ENCODE data around the gene PAQR5.

Gene PAQR5

GRCh38 chr15:69421498-69421897, 122.8 kb downstream of the PAQR5 start:
- TF ChIP-seq, protein P1, sequence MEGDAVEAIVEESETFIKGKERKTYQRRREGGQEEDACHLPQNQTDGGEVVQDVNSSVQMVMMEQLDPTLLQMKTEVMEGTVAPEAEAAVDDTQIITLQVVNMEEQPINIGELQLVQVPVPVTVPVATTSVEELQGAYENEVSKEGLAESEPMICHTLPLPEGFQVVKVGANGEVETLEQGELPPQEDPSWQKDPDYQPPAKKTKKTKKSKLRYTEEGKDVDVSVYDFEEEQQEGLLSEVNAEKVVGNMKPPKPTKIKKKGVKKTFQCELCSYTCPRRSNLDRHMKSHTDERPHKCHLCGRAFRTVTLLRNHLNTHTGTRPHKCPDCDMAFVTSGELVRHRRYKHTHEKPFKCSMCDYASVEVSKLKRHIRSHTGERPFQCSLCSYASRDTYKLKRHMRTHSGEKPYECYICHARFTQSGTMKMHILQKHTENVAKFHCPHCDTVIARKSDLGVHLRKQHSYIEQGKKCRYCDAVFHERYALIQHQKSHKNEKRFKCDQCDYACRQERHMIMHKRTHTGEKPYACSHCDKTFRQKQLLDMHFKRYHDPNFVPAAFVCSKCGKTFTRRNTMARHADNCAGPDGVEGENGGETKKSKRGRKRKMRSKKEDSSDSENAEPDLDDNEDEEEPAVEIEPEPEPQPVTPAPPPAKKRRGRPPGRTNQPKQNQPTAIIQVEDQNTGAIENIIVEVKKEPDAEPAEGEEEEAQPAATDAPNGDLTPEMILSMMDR (IDR thresholded peaks at IDR 0.05; ENCODE audit: extremely low read depth, insufficient read depth, missing control alignments): no peak

GRCh38 chr15:69422336-69422895, 123.7 kb downstream of the PAQR5 start:
- in situ Hi-C loops (cut with MboI; ENCODE audit: low pct_unique_long_range_greater_than_20kb, low sequenced_read_pairs, unreplicated experiment): no loop called here
- no peak for DNase-seq (ENCODE audit: low spot score)
- TF ChIP-seq, protein P1 (IDR thresholded peaks at IDR 0.05; ENCODE audit: extremely low read depth, insufficient read depth, missing control alignments): no peak

More at GRCh38 chr15:69421498-69421897, 122.8 kb downstream of the PAQR5 start:
- in situ Hi-C loops (cut with MboI; ENCODE audit: low pct_unique_long_range_greater_than_20kb, low sequenced_read_pairs, unreplicated experiment): no loop called here
- DNase-seq (ENCODE audit: low spot score): no peak

DNA sequence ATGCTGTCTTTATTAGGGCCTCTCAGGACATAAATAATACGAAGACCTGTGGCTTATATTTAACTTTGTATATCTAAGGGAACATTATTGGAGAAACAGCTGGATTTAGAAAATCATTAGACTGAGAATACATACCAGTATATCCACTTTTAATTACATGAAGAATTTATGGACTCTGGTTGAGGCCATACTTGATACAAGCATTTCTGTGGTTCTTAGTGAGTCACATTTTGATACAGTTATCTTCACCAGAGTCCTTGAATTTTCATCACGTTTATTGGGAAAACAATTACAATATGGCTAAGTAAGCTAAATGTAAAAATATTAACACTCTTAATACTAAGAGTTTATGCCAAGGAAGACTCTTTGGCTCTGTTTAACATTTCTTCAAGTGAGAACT, 125.3 kb downstream of the PAQR5 start:
- TF ChIP-seq, protein P1 (IDR thresholded peaks at IDR 0.05; ENCODE audit: extremely low read depth, insufficient read depth, missing control alignments): no peak
- in situ Hi-C loops (cut with MboI; ENCODE audit: low pct_unique_long_range_greater_than_20kb, low sequenced_read_pairs, unreplicated experiment): no loop called here
- no peak for DNase-seq (ENCODE audit: low spot score)

DNA sequence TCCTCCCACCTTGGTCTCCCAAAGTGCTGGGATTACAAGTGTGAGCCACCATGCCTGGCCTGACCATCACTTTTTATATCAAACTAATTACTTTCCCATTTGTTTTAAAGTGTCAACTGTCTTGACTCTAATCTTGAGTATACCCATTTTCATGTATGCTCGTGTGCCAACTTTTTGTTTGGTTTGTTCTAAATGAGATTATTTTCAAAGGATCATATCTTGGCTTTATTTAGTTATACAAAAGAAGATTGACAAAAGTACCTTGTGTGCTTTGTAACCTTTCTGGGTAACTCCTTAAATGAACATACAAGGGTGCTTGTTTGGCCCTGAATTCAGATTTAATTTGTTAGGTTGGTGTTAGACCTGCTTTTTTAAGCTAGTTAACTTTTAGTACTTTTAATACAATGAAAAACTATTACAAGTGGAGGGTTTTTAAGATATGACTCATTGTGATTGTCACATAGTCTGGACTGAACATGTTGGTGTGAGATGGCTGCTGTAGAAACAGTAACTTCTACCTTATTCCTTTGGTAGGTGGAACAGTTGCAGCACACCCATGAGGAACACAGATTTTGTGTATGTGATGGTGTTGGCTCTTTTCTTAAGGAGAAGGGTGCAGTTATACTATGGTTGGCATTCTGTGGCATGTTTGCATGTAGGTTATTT, 126.2 kb downstream of the PAQR5 start:
- TF ChIP-seq, protein P1 (IDR thresholded peaks at IDR 0.05; ENCODE audit: extremely low read depth, insufficient read depth, missing control alignments): no peak
- in situ Hi-C loops (cut with MboI; ENCODE audit: low pct_unique_long_range_greater_than_20kb, low sequenced_read_pairs, unreplicated experiment): no loop called here
- no peak for DNase-seq (ENCODE audit: low spot score)

DNA sequence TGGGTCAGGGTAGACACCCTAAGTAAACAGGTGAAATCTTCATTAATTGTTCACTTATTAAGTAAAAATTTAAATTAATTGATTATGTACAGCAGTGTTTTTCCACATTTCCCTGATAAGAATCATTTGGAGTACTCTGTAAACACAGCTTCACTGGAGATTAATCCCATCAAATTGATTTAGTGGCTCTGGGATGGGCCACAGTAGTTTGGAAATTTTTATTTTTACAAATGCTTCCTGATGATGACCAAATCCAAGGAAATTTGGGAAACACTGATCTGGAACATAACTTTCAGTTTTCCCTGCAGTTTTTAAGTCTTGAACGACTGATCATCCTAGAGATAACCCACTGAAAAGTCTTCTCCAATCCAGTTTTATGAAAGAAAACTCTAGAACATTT, 135.1 kb downstream of the PAQR5 start:
- in situ Hi-C loops (cut with MboI; ENCODE audit: low pct_unique_long_range_greater_than_20kb, low sequenced_read_pairs, unreplicated experiment): no loop called here
- TF ChIP-seq, protein P1 (IDR thresholded peaks at IDR 0.05; ENCODE audit: extremely low read depth, insufficient read depth, missing control alignments): no peak
- DNase-seq (ENCODE audit: low spot score): no peak

DNA sequence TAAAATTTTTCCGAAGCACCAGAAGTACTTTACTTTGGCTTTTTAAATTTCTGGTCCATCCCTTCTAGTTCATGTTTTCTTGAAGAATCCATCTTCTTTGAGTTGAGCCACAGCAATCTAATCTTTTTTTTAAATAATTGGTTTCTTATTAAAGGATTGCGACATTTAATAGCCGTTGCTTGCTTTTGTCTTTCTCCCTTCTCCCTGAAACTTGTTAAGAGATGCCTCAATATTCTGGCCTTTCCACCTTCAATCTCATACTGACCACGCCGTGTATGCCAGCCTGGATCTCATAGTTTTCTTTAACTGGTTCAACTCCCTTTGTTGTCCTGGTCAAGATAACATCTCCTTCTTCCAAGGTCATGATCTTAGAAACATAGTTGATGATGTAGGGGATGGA, 135.5 kb downstream of the PAQR5 start:
- no peak for DNase-seq (ENCODE audit: low spot score)
- TF ChIP-seq, protein P1 (IDR thresholded peaks at IDR 0.05; ENCODE audit: extremely low read depth, insufficient read depth, missing control alignments): no peak
- in situ Hi-C loops (cut with MboI; ENCODE audit: low pct_unique_long_range_greater_than_20kb, low sequenced_read_pairs, unreplicated experiment): no loop called here
